ENCODE data around the gene SPARCL1. TPM values are rescaled to one million over a fixed set of nuclear protein-coding genes. Genes with fewer than 3 reads are reported as not detected.

Gene SPARCL1
- total and polyA plus RNA-seq, 2 donors (not counting 1 experiment from before 2014, with no cell fraction given): 0.64 to 4.1 TPM

Other genes with a start within 250 kb of the SPARCL1 start
- gene HSD17B13, start 206.5 kb downstream of the SPARCL1 start, total RNA-seq: under 0.01 and 0.17 TPM in 2 replicates
- 0.11 and 0.19 TPM in 2 replicates for gene HSD17B13, start 206.5 kb downstream of the SPARCL1 start, polyA plus RNA-seq
- 64.1 and 69.6 TPM in 2 replicates for gene HSD17B11, start 138.2 kb downstream of the SPARCL1 start, total RNA-seq
- gene HSD17B11, start 138.2 kb downstream of the SPARCL1 start, polyA plus RNA-seq: 39.1 and 60.5 TPM in 2 replicates
- 16.4 and 18.8 TPM in 2 replicates for gene NUDT9, start 106.8 kb downstream of the SPARCL1 start, total RNA-seq
- gene NUDT9, start 106.8 kb downstream of the SPARCL1 start, polyA plus RNA-seq: 28.8 and 29.2 TPM in 2 replicates
- gene DSPP, start 79.2 kb upstream of the SPARCL1 start, total RNA-seq: not detected in 2 replicates
- gene DSPP, start 79.2 kb upstream of the SPARCL1 start, polyA plus RNA-seq: not detected in 2 replicates
- not detected in 2 replicates for gene DMP1, start 120.9 kb upstream of the SPARCL1 start, total RNA-seq
- not detected in 2 replicates for gene DMP1, start 120.9 kb upstream of the SPARCL1 start, polyA plus RNA-seq